GM12873 (cell line): ENCODE measurements around the gene TTC34.

Experiments
- CTCF ChIP-seq: IDR thresholded peaks from 2 replicates; pipeline ENCODE4 v1.5.1; 2012; ENCODE audit warnings: low read depth, mild to moderate bottlenecking, moderate library complexity, low read length, control low read depth; ENCODE audit not compliant: insufficient read depth; ENCODE audit errors: missing control alignments

TTC34 gene

GRCh38 chr1:2808831-2809605 is 7.5 kb upstream of the TTC34 start:
- no peak for TF ChIP-seq CTCF

GRCh38 chr1:2808386-2808705 is 6.9 kb upstream of the TTC34 start:
- no peak for TF ChIP-seq CTCF

- TF ChIP-seq CTCF = no peak
Measured at GRCh38 chr1:2807678-2808385, 6.3 kb upstream of the TTC34 start.

- TF ChIP-seq CTCF = no peak
Measured at GRCh38 chr1:2807036-2807435, 5.5 kb upstream of the TTC34 start.

- no peak for TF ChIP-seq CTCF
Measured at GRCh38 chr1:2806591-2806990, 5.1 kb upstream of the TTC34 start.

- no peak for TF ChIP-seq CTCF
Measured at GRCh38 chr1:2805801-2806430, 4.4 kb upstream of the TTC34 start.

- no peak for TF ChIP-seq CTCF
Measured at GRCh38 chr1:2804628-2805351, 3.3 kb upstream of the TTC34 start.
